ENCODE results near the gene OXSR1.
"Not testable (repeated sequence)": the region's sequence is repeated elsewhere in the genome, so short reads cannot be mapped to it uniquely, and the experiment has no call there.

OXSR1 gene

DNA sequence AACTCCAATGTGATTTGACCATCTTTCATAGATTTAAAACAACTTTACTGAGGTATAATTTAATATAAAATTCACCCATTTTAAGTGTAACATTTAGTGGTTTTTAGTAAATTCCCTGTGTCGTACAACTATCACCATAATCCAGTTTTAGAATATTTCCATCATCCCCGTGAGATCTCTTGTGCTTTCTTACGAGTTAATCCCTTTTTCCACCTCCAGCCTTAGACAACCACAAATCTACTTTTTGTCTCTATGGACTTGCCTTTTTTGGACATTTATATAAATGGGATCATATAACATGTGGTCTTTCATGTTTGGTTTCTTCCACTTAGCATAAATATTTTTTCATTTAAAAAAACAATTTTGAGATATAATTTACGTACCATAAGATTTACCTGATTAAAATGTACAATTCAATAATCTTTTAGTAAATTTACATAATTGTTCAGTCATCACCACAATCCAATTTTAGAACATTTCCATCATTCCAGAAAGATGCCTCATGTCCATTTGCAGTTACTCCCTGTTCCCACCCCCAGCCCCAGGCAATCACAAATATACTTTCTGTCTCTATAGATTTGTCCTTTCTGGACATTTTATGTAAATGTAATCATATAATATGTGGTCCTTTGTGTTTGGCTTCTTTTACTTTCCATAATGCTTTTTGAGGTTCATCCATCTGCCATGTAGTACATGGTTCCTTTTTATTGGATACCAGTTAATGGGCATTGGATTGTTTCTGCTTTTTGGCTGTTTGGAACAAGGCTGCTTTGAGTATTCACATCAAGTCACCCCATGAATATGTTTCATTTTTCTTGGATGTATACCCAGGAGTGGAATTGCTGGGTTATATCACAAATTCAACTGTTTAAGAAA is 3.1 kb downstream of the OXSR1 start:
- Histone ChIP-seq H3K9ac (ENCODE audit: low read length) (no peak overlapping the region), H3K27me3 (ENCODE audit: control insufficient read depth, insufficient read depth, low read length) (no peaks in the 10 kb centered on the region), H3K4me3 (ENCODE audit: low read length) (no peak overlapping the region), H3K27ac (ENCODE audit: low read depth, low read length) (no peak overlapping the region), H3K36me3 (ENCODE audit: control insufficient read depth, insufficient read depth, low read length) (no peaks in the 10 kb centered on the region), H3K4me1 (ENCODE audit: control insufficient read depth, insufficient read depth, low read length) (peaks cover 4% of the 10 kb centered on the region)

DNA sequence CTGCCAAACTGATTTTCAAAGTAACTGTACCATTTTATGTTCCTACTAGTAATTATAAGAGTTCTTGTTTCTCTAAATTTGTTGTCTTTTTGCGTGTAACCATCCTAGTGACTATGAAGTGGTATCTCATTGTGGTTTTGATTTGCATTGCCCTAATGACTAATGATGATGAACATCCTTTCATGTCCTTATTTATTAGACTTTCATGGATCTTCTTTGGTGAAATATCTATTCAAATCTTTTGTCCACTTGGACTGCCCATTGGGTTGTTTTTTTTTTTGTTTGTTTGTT is 3.6 kb downstream of the OXSR1 start:
- no peak overlapping the region for H3K9ac ChIP-seq (ENCODE audit: low read length)
- no peak overlapping the region for H3K27ac ChIP-seq (ENCODE audit: low read depth, low read length)
- no peaks in the 10 kb centered on the region for H3K36me3 ChIP-seq (ENCODE audit: control insufficient read depth, insufficient read depth, low read length)
- no peak overlapping the region for H3K4me3 ChIP-seq (ENCODE audit: low read length)
- H3K4me1 ChIP-seq (ENCODE audit: control insufficient read depth, insufficient read depth, low read length), result peaks cover 4% of the 10 kb centered on the region
- no peaks in the 10 kb centered on the region for H3K27me3 ChIP-seq (ENCODE audit: control insufficient read depth, insufficient read depth, low read length)

- H3K4me1 ChIP-seq (ENCODE audit: control insufficient read depth, insufficient read depth, low read length), result peaks cover 4% of the 10 kb centered on the region
- no peak overlapping the region for H3K27ac ChIP-seq (ENCODE audit: low read depth, low read length)
- H3K9ac ChIP-seq (ENCODE audit: low read length), result no peak overlapping the region
Measured at GRCh38 chr3:38170722-38171121, 5.4 kb downstream of the OXSR1 start.

GRCh38 chr3:38171622-38172021 is 6.3 kb downstream of the OXSR1 start:
- no peak overlapping the region for H3K4me3 ChIP-seq (ENCODE audit: low read length)
- no peak overlapping the region for H3K9ac ChIP-seq (ENCODE audit: low read length)
- no peaks in the 10 kb centered on the region for H3K27me3 ChIP-seq (ENCODE audit: control insufficient read depth, insufficient read depth, low read length)
- no peaks in the 10 kb centered on the region for H3K36me3 ChIP-seq (ENCODE audit: control insufficient read depth, insufficient read depth, low read length)
- no peak overlapping the region for H3K27ac ChIP-seq (ENCODE audit: low read depth, low read length)
- H3K4me1 ChIP-seq (ENCODE audit: control insufficient read depth, insufficient read depth, low read length), result peaks cover 4% of the 10 kb centered on the region

More at GRCh38 chr3:38170722-38171121, 5.4 kb downstream of the OXSR1 start:
- no peaks in the 10 kb centered on the region for H3K27me3 ChIP-seq (ENCODE audit: control insufficient read depth, insufficient read depth, low read length)
- H3K4me3 ChIP-seq (ENCODE audit: low read length), result no peak overlapping the region
- no peaks in the 10 kb centered on the region for H3K36me3 ChIP-seq (ENCODE audit: control insufficient read depth, insufficient read depth, low read length)

GRCh38 chr3:38173834-38174418 is 8.6 kb downstream of the OXSR1 start:
- no peaks in the 10 kb centered on the region for H3K4me1 ChIP-seq (ENCODE audit: control insufficient read depth, insufficient read depth, low read length)

DNA sequence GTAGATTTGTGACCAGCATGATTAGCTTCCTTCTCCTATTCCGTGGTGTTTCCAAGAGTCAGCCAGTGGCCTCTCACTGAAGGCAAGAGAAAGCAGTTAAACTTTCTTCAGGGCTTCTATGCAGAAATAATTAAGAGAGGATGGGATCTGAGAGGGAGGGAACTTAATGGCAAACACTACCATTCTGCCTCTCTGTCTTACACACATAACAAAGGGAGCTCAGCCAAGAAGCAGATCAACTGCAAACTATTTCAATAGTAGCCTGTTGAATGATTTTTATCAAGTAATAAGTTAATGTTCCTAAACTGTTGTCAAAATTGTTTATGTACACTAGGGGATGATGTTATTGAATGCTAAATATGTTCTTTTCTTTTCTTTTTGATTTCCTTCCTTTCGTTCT is 11.8 kb downstream of the OXSR1 start:
- H3K4me3 ChIP-seq (ENCODE audit: low read length), result no peak overlapping the region
- H3K4me1 ChIP-seq (ENCODE audit: control insufficient read depth, insufficient read depth, low read length), result no peaks in the 10 kb centered on the region
- H3K9ac ChIP-seq (ENCODE audit: low read length), result no peak overlapping the region
- H3K36me3 ChIP-seq (ENCODE audit: control insufficient read depth, insufficient read depth, low read length), result no peaks in the 10 kb centered on the region
- no peaks in the 10 kb centered on the region for H3K27me3 ChIP-seq (ENCODE audit: control insufficient read depth, insufficient read depth, low read length)
- no peak overlapping the region for H3K27ac ChIP-seq (ENCODE audit: low read depth, low read length)

More at GRCh38 chr3:38173834-38174418, 8.6 kb downstream of the OXSR1 start:
- Histone ChIP-seq H3K27me3 (ENCODE audit: control insufficient read depth, insufficient read depth, low read length) (no peaks in the 10 kb centered on the region), H3K9ac (ENCODE audit: low read length) (no peak overlapping the region), H3K27ac (ENCODE audit: low read depth, low read length) (no peak overlapping the region), H3K36me3 (ENCODE audit: control insufficient read depth, insufficient read depth, low read length) (no peaks in the 10 kb centered on the region), H3K4me3 (ENCODE audit: low read length) (no peak overlapping the region)

DNA sequence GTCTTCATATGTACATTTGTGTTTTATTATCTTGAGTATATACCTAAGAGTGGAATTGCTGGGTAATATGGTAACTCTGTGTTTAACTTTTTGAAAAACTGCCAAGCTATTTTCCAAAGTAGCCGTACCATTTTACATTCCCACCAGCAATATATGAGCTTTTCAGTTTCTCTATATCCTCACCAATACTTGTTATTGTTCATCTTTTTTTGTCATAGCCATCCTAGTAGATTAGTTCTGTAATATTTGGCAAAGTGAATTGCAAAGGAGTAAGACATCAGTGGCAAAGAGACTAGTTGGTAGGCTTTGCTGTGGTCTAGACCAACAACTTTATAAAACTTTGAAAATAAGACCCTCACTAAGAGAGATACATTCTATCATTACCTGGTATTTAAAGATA is 21.4 kb downstream of the OXSR1 start:
- Histone ChIP-seq H3K27ac (ENCODE audit: low read depth, low read length) (no peak overlapping the region), H3K4me3 (ENCODE audit: low read length) (no peak overlapping the region), H3K36me3 (ENCODE audit: control insufficient read depth, insufficient read depth, low read length) (peaks cover 3% of the 10 kb centered on the region), H3K4me1 (ENCODE audit: control insufficient read depth, insufficient read depth, low read length) (no peaks in the 10 kb centered on the region), H3K9ac (ENCODE audit: low read length) (no peak overlapping the region), H3K27me3 (ENCODE audit: control insufficient read depth, insufficient read depth, low read length) (no peaks in the 10 kb centered on the region)

GRCh38 chr3:38190481-38190881 is 25.1 kb downstream of the OXSR1 start:
- Histone ChIP-seq H3K36me3 (ENCODE audit: control insufficient read depth, insufficient read depth, low read length) (peaks cover 3% of the 10 kb centered on the region), H3K9ac (ENCODE audit: low read length) (no peak overlapping the region), H3K27ac (ENCODE audit: low read depth, low read length) (no peak overlapping the region), H3K27me3 (ENCODE audit: control insufficient read depth, insufficient read depth, low read length) (no peaks in the 10 kb centered on the region), H3K4me1 (ENCODE audit: control insufficient read depth, insufficient read depth, low read length) (no peaks in the 10 kb centered on the region), H3K4me3 (ENCODE audit: low read length) (no peak overlapping the region)

- not testable (repeated sequence) for H3K36me3 ChIP-seq (ENCODE audit: control insufficient read depth, insufficient read depth, low read length); H3K4me1 ChIP-seq (ENCODE audit: control insufficient read depth, insufficient read depth, low read length); H3K9ac ChIP-seq (ENCODE audit: low read length); H3K27me3 ChIP-seq (ENCODE audit: control insufficient read depth, insufficient read depth, low read length); H3K27ac ChIP-seq (ENCODE audit: low read depth, low read length); H3K4me3 ChIP-seq (ENCODE audit: low read length)
Measured at GRCh38 chr3:38202931-38203330, 37.6 kb downstream of the OXSR1 start.

DNA sequence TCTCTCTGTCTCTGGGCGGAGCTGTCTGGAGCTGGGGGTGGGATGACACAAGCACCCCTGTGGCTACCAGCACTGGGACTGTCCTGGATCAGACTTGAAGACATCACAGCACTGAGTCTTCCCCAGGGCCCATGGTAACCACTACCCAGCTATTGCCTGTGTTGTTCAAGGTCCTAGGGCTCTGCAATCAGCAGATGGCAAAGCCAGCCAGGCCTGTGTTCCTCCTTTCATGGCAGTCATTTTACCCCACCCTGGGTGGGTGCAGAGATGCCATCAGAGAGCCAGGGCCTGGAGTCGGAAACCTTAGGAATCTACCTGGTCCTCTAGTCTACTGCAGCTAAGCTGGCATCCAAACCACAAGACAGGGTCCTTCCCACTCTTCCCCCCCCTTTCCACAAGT is 38.4 kb downstream of the OXSR1 start:
- Histone ChIP-seq H3K27me3 (ENCODE audit: control insufficient read depth, insufficient read depth, low read length) (no peaks in the 10 kb centered on the region), H3K27ac (ENCODE audit: low read depth, low read length) (no peak overlapping the region), H3K36me3 (ENCODE audit: control insufficient read depth, insufficient read depth, low read length) (peaks cover 6% of the 10 kb centered on the region), H3K4me1 (ENCODE audit: control insufficient read depth, insufficient read depth, low read length) (no peaks in the 10 kb centered on the region), H3K4me3 (ENCODE audit: low read length) (no peak overlapping the region), H3K9ac (ENCODE audit: low read length) (no peak overlapping the region)

DNA sequence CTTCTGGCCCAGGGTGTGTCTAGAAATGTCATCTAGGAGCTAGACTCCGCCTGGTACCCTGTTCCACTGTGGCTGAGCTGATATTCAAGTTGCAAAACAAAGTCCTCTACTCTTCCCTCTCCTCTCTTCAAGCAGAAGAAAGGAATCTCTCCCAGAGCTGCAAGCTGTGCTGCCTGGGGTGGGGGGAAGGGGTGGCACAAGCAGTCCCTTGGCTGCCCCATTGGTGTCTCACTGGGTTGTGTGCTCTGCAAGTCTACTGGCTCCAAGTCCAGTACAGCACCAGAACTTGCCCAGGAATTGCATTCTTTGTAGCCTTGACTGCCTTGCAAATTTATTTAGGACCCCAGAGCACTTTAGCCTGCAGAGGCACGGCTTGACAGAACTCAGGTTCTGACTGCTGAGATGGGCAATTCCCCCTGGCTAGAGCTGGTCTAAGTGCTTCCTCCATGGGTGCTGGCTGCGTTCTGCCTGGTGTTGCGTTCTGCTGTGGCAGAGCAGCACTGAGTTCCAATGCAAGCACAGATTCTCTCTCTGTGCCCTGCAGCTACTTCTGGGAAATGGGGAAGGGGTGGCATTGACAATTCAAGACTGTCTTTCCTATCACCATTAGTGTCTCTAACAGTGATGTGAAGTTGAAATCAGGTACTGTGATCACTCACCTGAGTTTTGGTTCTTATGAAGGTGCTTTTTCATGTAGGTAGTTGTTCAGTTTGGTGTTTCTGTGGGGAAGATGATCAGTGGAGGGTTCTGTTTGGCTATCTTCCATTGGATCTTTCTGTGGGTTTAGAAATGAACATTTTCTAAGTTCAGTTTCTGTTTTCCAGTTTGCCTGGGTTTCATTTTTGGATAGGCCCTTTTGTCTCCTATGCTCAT is 39.5 kb downstream of the OXSR1 start:
- Histone ChIP-seq H3K27me3 (ENCODE audit: control insufficient read depth, insufficient read depth, low read length) (no peaks in the 10 kb centered on the region), H3K4me1 (ENCODE audit: control insufficient read depth, insufficient read depth, low read length) (no peaks in the 10 kb centered on the region), H3K36me3 (ENCODE audit: control insufficient read depth, insufficient read depth, low read length) (no peaks in the 10 kb centered on the region), H3K9ac (ENCODE audit: low read length) (no peak overlapping the region), H3K27ac (ENCODE audit: low read depth, low read length) (no peak overlapping the region), H3K4me3 (ENCODE audit: low read length) (no peak overlapping the region)

DNA sequence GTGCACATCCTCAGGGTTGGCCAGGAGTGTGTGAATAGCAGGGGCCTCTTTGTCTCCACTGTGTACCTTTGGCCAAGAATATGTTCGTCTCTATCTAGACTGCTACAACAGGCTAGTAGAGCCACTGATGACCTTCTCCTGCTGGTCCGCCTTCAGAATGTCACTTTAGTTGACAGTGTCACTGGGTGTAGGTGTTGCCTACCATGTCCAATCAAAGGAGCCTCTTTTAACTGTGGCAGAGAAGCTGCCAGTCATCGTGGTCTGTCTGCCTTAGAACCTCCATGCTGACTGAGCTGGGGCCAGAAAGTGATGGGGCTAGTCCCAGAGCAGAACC is 40.1 kb downstream of the OXSR1 start:
- H3K36me3 ChIP-seq (ENCODE audit: control insufficient read depth, insufficient read depth, low read length), result no peaks in the 10 kb centered on the region
- no peak overlapping the region for H3K9ac ChIP-seq (ENCODE audit: low read length)
- no peak overlapping the region for H3K4me3 ChIP-seq (ENCODE audit: low read length)
- H3K27me3 ChIP-seq (ENCODE audit: control insufficient read depth, insufficient read depth, low read length), result no peaks in the 10 kb centered on the region
- no peaks in the 10 kb centered on the region for H3K4me1 ChIP-seq (ENCODE audit: control insufficient read depth, insufficient read depth, low read length)
- no peak overlapping the region for H3K27ac ChIP-seq (ENCODE audit: low read depth, low read length)
